Left renal cortex interstitium (tissue), 4 donors: ENCODE measurements around the gene USP31. TPM values are rescaled to one million over a fixed set of nuclear protein-coding genes. Genes with fewer than 3 reads are reported as not detected.

Source experiments
- DNase-seq, 4 donors: peaks; one replicate each; pipeline ENCODE4 v3.0.0-alpha.2; 2013; ENCODE audit warnings: low read depth in 4 of 4, low spot score in 2 of 4, missing footprints in 1 of 4
- polyA plus RNA-seq, 4 donors: library from polyadenylated mRNA; unstranded; fragments of 120-200 nt; gene quantifications; one replicate each; pipeline ENCODE4 v1.2.1, GENCODE V29; 2013; ENCODE audit not compliant: insufficient read length in 4 of 4

The USP31 gene
- polyA plus RNA-seq, 4 donors: 5.5 to 8.4 (median 6.7) TPM

DNA sequence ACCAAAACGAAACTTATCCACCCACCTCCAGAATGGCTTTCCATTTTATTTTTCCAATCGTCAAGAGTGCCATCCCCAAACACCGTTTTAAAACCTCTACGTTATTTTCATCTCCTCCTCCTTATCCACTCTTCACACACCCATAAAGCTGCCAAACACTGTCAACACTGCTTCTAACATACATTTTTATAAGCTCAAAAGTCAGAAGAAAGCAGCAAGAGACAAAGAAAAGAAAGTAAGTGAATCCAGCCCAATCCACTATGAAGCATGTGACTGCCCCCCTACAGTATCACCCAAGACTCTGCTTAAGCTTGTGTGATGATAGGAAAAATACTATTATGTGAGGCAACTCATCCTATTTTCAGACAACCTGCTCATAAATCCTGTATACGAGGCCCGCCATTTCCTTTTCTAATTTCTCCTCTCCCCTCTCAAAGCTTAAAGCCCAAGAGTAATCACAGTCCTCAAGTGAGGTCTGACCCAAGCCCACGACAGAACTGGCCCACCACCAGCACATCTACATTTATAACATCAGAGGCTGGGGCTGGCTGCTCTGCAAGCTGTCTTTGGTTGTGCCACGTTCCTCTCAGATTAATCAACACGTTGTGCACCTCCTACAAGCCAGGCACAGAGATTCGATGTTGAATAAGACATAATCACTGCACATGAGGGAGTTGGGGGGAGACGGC, 16.3 kb downstream of the USP31 start:
- no peak for DNase-seq

DNA sequence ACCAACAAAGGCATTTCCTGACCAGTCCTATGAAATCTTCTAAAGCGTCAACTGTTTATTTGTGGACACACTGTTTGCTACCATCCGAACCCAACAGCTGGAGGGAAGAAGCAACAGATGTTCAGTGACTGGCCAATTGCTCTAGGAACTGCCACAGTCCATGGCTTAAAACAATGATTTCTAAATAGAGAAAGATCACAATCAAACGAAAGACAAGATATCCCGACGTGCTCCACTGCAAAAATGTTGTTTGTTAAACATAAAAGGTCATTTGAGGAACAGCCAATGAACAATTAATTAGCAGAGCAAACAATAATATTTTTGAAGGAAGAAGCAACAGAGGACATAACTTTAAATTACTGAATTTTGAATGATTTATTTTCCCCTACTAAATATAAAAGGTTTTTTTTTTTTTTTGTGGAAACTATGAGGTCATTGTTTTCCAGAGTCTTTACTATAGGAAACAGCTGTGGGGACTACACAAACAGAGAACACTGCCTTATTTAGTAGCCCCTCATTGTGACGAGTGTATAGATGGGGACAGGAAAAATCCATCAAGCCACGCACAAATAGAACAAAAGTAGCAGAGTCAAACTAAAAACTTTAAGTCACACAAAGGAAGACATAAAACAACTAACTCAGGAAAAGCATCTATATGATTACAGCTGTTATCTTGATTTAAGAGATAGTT, 17.2 kb downstream of the USP31 start:
- DNase-seq: peak in 1 of 4 donors; percentile 54

GRCh38 chr16:23131436-23131835, 17.8 kb downstream of the USP31 start:
- no peak for DNase-seq

DNA sequence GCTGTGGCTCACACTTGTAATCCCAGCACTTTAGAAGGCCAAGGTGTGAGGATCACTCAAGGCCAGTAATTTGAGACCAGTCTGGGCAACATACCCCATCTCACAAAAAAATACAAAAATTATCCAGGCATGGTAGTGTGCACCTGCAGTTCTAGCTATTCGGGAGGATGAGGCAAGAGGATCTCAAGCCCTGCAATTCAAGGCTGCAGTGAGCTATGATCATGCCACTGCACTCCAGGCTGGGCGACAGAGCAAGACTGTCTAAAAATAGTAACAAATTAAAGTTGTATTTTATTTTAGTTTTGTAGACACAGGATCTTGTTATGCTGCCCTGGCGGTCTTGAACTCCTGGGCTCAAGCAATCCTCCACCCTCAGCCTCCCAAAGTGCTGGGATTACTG, 18.2 kb downstream of the USP31 start:
- no peak for DNase-seq

DNA sequence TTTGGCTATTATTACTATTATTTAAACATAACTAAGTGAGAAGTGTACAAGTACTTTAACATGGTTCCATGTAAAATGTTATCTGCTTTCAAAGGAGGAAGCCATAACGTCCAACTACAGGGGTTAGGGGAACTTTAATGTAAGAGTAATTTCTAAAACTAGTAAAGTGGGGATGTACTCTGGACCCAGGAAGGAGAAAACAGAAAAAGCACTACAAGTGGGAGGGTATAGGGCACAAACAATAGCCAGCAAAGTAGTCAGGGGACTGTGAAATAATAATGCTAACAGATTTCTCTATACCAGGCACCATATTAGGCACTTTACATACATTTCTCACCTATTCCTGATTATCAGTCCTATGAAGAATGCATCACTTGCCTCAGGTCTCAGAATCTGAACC, 19.6 kb downstream of the USP31 start:
- no peak for DNase-seq

- DNase-seq: no peak
These were observed 21.2 kb downstream of the USP31 start for GRCh38 chr16:23128056-23128455.

DNA sequence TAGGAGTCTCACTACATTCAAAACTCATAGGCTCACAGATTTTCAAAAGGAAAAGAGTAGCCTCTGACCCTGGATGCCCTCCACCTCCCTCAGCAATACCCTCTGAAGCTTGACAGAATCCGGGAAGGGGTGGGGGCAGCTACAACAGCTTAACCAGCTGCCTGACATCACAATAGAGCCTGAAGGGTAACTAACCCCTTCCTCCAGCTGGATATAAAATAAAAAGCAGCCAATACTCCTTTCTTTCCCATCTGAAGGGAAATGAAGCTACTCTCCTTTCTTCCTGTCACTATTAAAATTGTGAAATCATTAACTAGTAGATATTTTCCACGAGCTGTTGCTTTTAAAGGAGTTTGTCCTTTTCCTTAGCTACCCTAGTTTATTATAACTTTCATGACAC, 24.0 kb downstream of the USP31 start:
- DNase-seq: no peak

DNA sequence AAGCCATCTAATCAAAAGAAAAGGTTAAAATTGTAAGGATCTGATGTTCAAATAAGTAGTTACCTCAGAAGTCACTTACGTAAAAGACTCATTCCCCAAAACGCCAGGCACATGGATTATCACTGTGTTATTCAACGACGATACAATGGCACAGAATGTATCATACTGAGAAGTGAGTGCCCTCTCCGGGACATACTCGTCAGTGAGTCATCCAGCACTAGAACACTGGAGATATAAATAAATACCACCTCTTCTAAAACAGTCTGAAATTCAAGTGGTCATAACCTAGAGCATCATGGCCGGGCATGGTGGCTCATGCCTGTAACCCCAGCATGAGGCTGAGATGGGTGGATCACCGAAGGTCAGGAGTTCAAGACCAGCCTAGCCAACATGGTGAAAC, 24.9 kb downstream of the USP31 start:
- no peak for DNase-seq

GRCh38 chr16:23122144-23122543, 27.1 kb downstream of the USP31 start:
- no peak for DNase-seq

GRCh38 chr16:23121024-23121423, 28.2 kb downstream of the USP31 start:
- DNase-seq: no peak

GRCh38 chr16:23120562-23120961, 28.7 kb downstream of the USP31 start:
- no peak for DNase-seq

DNA sequence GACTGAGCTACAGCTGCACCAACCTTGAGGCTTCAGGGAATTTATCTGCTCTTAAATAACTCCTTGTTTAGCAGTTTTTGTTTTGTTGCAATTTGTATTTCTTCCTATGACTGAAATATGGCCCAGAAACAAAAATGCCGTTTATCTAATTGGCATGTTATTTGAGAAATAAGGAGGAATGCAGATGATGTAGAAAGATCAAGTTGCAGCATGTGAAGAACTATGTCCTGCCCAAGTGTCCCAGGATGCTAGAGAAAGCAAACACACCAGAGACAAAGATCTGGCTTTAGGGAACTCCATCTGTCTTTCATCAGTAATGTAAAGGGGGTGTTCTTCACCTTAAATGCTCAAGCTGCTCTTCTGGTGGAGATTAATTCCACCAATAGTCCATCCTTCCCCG, 29.7 kb downstream of the USP31 start:
- no peak for DNase-seq

- no peak for DNase-seq
These were observed 34.9 kb downstream of the USP31 start for GRCh38 chr16:23114131-23114904.

DNA sequence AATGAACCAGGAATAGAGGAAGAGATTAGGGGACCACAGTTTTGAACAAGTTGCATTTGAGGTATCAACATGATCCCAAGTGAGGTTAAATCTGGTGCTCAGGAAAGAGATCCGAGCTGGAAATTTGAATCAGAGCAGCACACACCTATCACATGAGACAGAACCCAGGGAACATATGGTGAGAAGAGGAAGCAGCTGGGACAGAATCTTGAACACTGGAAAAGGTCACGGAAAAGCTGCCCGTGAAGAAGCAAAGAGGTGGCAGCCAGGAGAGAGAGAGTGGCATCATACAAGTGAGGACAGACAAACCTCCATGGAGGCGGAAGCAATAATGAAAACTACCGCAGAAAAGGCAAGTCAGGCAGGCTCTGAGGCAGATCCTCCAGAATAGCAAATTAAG, 36.1 kb downstream of the USP31 start:
- no peak for DNase-seq

DNA sequence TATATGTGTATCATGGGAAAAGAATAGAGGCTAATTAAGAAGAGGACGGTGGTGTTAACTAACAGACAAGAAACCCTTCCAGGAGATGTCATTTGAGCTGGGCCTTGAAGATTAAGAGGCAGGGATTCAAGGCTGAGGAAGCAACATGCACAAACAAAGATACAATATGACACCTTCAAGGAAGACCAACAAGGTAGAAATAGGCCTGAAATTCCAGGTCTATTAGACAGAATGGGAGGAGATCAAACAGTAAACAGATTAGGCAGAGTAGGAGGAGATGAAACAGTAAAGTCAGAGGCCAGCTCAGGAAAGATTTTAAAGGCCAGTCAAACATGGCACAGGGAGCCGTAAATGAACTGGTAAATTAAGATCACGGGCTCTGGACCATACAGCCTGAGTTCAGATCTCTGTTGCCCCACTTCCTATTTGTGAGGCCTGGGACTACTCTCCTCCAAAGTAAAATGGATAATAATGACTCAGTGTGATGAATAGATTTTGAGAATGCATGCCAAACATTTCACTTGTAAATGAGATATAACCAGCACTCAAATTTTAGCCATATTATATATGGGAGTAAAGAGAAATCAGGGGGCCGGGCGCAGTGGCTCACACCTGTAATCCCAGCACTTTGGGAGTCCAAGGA, 38.9 kb downstream of the USP31 start:
- DNase-seq: no peak

DNA sequence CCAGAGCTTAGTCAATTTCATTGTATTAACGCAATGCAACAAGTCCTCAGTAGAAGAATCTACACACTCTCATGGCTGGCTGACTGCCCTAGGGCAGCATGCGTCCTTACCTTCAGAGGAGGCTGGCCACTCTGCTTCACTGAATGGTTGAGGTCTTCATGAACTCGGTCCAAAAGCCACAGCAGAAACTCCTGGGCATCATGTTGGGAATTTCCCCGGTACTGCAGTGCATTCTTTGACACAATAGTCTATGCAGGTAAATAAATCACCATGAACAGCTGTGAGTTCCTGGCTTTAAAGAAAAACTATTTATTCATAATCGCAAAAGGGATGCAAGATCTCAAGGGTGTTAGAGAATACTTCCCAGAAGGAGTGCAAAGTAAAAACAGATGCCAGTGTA, 41.3 kb downstream of the USP31 start:
- no peak for DNase-seq

DNA sequence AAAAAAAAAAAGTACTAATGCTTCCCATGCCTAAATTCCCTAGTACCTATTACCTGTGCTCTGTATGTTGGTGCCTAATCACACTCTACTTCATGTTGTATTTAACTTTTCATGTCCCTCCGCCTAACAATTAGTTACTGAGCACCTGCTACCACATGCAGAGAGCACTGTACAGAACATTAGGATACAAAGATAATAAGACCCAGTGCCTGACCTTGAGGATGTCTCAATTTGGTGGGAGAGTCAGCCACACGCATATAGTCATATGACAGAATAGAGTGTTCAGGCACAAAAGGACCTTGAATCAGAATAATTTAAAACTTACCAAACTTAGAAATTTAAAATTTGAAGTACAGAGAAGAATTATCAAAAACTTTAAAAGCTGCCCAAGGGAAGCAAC, 42.1 kb downstream of the USP31 start:
- DNase-seq: no peak

DNA sequence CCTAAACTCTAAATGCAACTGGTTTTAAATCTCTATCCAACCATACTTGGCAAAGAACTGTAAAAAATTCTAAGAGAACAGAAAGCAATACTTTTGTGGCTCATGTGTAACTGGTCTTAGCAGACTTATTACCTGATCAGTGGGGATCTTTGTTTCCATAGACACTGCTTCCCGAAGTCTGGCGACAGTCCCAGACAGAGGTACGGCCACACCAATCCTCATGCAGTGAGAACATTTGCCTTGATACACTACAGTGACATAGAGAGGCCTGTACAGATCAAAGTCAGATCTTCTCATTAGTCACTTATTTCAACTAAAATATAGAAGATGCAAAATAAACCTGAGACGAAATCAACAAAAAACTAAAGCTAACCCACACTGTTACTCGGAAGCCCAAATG, 43.9 kb downstream of the USP31 start:
- DNase-seq: no peak

DNA sequence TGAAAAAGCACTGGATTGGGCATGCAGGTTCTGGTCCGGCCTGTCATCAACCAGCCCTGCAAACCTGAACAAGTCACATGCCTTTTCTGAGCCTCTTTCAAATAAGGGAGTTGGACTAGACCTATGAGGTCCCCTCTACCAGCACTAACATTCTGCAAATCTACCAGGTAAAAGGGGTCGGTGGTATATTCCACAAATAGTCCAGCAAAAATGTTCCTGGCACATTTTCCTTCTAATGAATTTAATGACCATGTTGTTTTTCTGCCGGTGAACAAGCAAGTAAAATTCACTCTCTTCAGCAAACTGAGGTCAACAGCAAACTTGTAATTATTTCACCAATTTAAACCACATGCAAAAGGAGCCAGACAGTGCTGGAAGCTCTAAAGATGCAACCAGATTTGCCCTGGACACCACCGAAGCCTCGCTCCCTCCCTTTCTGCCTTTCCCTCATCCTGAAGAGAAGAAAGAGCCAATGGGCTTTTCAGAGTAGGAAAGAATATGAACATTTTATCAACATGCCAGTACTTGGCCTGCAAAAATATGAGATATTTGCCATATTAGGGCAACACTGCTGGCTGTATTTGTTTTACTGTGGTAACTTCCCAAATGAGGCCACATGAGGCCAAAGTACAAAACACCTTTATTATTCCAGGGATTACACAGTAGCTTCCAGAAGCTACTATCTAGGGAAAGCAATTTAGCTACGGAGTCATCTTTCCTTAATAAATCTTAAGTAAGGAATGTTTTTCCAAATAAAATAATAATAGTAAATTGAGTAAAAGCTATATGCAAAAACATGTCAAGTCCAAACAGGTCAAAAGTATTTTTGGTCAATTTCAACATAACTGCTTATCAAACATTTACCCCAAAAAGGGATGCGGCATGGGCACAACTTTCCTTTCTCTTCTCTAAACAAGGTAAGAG, 45.0 kb downstream of the USP31 start:
- no peak for DNase-seq

DNA sequence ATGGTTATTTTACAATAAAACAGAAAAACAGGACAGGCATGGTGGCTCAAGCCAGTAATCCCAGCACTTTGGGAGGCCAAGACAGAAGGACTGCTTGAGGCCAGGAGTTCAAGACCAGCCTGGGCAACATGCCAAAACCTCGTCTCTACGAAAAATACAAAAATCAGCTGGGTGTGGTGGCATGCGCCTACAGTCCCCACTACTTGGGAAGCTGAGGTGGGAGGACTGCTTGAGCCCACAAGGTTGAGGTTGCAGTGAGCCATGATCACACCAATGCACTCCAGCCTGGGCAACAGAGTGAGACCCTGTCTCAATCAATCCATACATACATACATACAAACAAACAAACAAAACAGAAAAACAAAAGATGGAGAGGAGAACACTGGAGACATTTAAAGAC, 45.6 kb downstream of the USP31 start:
- DNase-seq: no peak
